GM18505 (cell line): ENCODE data around the gene ARHGDIB.

Source experiments
- ATAC-seq: cut with Tn5 transposase; IDR thresholded peaks from one replicate; pipeline ENCODE4 v1.9.1; 2021; ENCODE audit not compliant: unreplicated experiment
- POLR2A ChIP-seq: IDR thresholded peaks from 4 replicates; pipeline ENCODE4 v1.6.1; 2011; ENCODE audit warnings: borderline replicate concordance; ENCODE audit not compliant: insufficient read depth, insufficient read length; ENCODE audit errors: extremely low read depth

The ARHGDIB gene

GRCh38 chr12:14901228-14901562, 60.2 kb downstream of the ARHGDIB start:
- no peak for ATAC-seq
- no peak for TF ChIP-seq POLR2A

GRCh38 chr12:14900521-14901227, 60.7 kb downstream of the ARHGDIB start:
- TF ChIP-seq POLR2A = no peak
- ATAC-seq = no peak

- TF ChIP-seq POLR2A = no peak
These were observed 64.8 kb downstream of the ARHGDIB start for GRCh38 chr12:14896521-14897169.

GRCh38 chr12:14893506-14894250, 67.7 kb downstream of the ARHGDIB start:
- no peak for TF ChIP-seq POLR2A
- ATAC-seq = no peak

More at GRCh38 chr12:14896521-14897169, 64.8 kb downstream of the ARHGDIB start:
- ATAC-seq = no peak

- TF ChIP-seq POLR2A = no peak
- no peak for ATAC-seq
These were observed 68.5 kb downstream of the ARHGDIB start for GRCh38 chr12:14892726-14893505.
